ENCODE measurements around the gene BNC1. TPM values are rescaled to one million over a fixed set of nuclear protein-coding genes. Genes with fewer than 3 reads are reported as not detected.

BNC1 gene
- total and polyA plus RNA-seq, 4 donors: 0.07 to 0.17 (median 0.14) TPM; not detected in 1

DNA sequence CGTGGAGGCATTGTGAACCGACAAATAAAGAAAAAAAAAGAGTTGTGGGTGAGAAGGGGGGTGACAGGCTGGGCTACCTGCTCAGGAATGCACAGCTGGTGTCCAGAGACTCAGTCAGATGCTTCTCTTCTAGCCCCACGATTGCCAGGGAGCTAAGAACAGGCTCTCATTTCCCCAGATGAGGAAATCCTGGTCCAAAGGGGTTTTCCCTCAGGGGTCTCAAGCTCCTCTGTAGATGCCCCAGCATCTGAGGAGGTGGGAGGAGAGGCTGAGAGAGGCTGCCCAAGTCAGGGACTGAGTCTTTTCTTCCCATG, 35.5 kb downstream of the BNC1 start:
- TF ChIP-seq EGR1 (IDR thresholded peaks at IDR 0.05; ENCODE audit: low read depth in 2 of 2) (no peak), FOXA2 (IDR thresholded peaks at IDR 0.05) (no peak), HNF4G (IDR thresholded peaks at IDR 0.05) (no peak), GABPA (IDR thresholded peaks at IDR 0.05 in 1 of 2, conservative IDR thresholded peaks at IDR 0.05 in 1 of 2) (no peak), RXRA (IDR thresholded peaks at IDR 0.05) (no peak), RAD21 (IDR thresholded peaks at IDR 0.05) (no peak), TAF1 (conservative IDR thresholded peaks at IDR 0.05) (no peak), JUND (IDR thresholded peaks at IDR 0.05) (no peak), HNF4A (conservative IDR thresholded peaks at IDR 0.05) (no peak), FOXA1 (IDR thresholded peaks at IDR 0.05) (no peak)
- TF ChIP-seq, protein P1, sequence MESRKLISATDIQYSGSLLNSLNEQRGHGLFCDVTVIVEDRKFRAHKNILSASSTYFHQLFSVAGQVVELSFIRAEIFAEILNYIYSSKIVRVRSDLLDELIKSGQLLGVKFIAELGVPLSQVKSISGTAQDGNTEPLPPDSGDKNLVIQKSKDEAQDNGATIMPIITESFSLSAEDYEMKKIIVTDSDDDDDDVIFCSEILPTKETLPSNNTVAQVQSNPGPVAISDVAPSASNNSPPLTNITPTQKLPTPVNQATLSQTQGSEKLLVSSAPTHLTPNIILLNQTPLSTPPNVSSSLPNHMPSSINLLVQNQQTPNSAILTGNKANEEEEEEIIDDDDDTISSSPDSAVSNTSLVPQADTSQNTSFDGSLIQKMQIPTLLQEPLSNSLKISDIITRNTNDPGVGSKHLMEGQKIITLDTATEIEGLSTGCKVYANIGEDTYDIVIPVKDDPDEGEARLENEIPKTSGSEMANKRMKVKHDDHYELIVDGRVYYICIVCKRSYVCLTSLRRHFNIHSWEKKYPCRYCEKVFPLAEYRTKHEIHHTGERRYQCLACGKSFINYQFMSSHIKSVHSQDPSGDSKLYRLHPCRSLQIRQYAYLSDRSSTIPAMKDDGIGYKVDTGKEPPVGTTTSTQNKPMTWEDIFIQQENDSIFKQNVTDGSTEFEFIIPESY (IDR thresholded peaks at IDR 0.05): no peak
- TF ChIP-seq, protein P2, sequence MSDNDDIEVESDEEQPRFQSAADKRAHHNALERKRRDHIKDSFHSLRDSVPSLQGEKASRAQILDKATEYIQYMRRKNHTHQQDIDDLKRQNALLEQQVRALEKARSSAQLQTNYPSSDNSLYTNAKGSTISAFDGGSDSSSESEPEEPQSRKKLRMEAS (IDR thresholded peaks at IDR 0.05): no peak
- TF ChIP-seq, protein P3, sequence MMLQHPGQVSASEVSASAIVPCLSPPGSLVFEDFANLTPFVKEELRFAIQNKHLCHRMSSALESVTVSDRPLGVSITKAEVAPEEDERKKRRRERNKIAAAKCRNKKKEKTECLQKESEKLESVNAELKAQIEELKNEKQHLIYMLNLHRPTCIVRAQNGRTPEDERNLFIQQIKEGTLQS (IDR thresholded peaks at IDR 0.05): no peak
- Histone ChIP-seq H3K36me3 (ENCODE audit: control insufficient read depth in 4 of 4, insufficient read depth in 3 of 4, low read depth in 1 of 4, low read length in 3 of 4) (no peaks in the 10 kb centered on the region), H3K27ac (ENCODE audit: low read depth in 1 of 2, low read length in 2 of 2) (no peak overlapping the region), H3K27me3 (ENCODE audit: control insufficient read depth in 4 of 4, insufficient read depth in 4 of 4, low read length in 3 of 4) (peaks cover 2 to 8% (median 5%) of the 10 kb centered on the region in 4 donors), H3K9ac (ENCODE audit: low read depth in 1 of 2, low read length in 2 of 2) (no peak overlapping the region), H3K9me3 (ENCODE audit: control insufficient read depth in 4 of 4, low read length in 3 of 4) (no peaks in the 10 kb centered on the region), H3K4me1 (ENCODE audit: control insufficient read depth in 4 of 4, insufficient read depth in 4 of 4, low read length in 3 of 4) (peaks cover 0 to 2% (median 0%) of the 10 kb centered on the region in 4 donors), H3K4me3 (ENCODE audit: low read depth in 1 of 3, low read length in 3 of 3) (no peak overlapping the region)
- DNase-seq (ENCODE audit: low spot score): no peak
- 25% methylated on average over 3 of the region's 3 CpGs for WGBS

DNA sequence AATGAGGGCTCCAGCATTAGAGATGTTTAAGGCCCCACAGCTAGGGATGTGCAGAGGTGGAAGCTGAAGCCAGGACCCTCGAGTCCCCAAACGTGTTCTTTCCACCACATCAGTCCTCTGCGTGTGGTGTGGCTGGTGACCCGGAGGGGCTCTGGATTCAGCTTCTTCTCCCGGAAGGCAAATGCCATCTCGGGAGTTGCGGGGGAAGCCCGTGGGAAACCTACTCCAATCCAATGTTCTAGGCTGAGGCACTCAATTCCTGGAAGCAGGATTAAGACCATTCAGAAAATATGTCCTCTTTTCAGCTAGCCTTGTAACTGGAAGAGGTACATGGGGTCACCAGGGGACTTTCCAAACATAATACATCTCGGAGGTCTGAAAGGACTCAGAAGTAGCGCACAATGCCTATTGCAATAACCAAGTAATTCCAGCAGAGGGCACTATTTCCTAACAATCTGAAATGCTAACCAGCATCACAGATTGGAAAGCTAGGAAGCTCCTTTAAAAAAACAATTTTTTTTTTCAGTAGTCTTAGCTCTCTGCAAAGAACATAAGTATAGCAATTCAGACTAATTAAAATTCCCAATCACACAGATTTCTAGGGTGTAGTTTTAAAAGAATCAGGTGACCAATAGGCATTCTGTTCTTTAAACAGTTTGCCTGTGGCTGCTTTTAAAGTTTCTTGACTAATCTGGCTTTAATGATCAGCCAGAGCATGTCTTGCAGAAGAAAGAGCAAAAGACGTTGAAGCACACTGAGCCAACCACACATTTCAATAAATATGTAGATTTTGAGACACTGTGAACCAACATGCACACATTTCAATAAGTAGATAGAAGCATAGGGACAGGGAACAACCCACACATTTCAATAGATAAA, 36.1 kb downstream of the BNC1 start:
- no peak for DNase-seq (ENCODE audit: low spot score)
- peaks cover 2 to 8% (median 5%) of the 10 kb centered on the region in 4 donors for H3K27me3 ChIP-seq (ENCODE audit: control insufficient read depth in 4 of 4, insufficient read depth in 4 of 4, low read length in 3 of 4)

More for the DNA sequence above, 36.1 kb downstream of the BNC1 start:
- Histone ChIP-seq H3K27ac (ENCODE audit: low read depth in 1 of 2, low read length in 2 of 2) (no peak overlapping the region), H3K36me3 (ENCODE audit: control insufficient read depth in 4 of 4, insufficient read depth in 3 of 4, low read depth in 1 of 4, low read length in 3 of 4) (no peaks in the 10 kb centered on the region), H3K4me1 (ENCODE audit: control insufficient read depth in 4 of 4, insufficient read depth in 4 of 4, low read length in 3 of 4) (peaks cover 0 to 2% (median 0%) of the 10 kb centered on the region in 4 donors), H3K9me3 (ENCODE audit: control insufficient read depth in 4 of 4, low read length in 3 of 4) (no peaks in the 10 kb centered on the region), H3K9ac (ENCODE audit: low read depth in 1 of 2, low read length in 2 of 2) (no peak overlapping the region), H3K4me3 (ENCODE audit: low read depth in 1 of 3, low read length in 3 of 3) (no peak overlapping the region)
- TF ChIP-seq, protein P3 (IDR thresholded peaks at IDR 0.05): no peak
- peak; percentile 90 for TF ChIP-seq RAD21 (IDR thresholded peaks at IDR 0.05)
- no peak for TF ChIP-seq SP1 (IDR thresholded peaks at IDR 0.05)
- TF ChIP-seq, protein P4, sequence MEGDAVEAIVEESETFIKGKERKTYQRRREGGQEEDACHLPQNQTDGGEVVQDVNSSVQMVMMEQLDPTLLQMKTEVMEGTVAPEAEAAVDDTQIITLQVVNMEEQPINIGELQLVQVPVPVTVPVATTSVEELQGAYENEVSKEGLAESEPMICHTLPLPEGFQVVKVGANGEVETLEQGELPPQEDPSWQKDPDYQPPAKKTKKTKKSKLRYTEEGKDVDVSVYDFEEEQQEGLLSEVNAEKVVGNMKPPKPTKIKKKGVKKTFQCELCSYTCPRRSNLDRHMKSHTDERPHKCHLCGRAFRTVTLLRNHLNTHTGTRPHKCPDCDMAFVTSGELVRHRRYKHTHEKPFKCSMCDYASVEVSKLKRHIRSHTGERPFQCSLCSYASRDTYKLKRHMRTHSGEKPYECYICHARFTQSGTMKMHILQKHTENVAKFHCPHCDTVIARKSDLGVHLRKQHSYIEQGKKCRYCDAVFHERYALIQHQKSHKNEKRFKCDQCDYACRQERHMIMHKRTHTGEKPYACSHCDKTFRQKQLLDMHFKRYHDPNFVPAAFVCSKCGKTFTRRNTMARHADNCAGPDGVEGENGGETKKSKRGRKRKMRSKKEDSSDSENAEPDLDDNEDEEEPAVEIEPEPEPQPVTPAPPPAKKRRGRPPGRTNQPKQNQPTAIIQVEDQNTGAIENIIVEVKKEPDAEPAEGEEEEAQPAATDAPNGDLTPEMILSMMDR (IDR thresholded peaks at IDR 0.05; ENCODE audit: low read depth, low read length, missing input control): peak; percentile 98
- WGBS: 30% methylated on average over 11 of the region's 11 CpGs
